Gastrocnemius medialis (tissue), 4 donors: ENCODE data around the gene PAQR7. TPM values are rescaled to one million over a fixed set of nuclear protein-coding genes. Genes with fewer than 3 reads are reported as not detected.

Experiments used
- ATAC-seq, 2 donors: fragments of 150-250 bp; one replicate each; pipeline ENCODE4 v1.9.1; 2016
- DNase-seq, 2 donors: peaks; one replicate each; pipeline ENCODE4 v3.0.0-alpha.2; 2019
- H3K27ac ChIP-seq, 4 donors: fragments of 200-600 bp; sonication (generic); 1 replicate in 1 of 4; 2 replicates in 3 of 4; pipeline ENCODE4 v1.5.1; 2016 to 2018; ENCODE audit warnings: mild to moderate bottlenecking in 2 of 4, moderate library complexity in 1 of 4
- H3K27me3 ChIP-seq, 3 donors: fragments of 200-600 bp; sonication (generic) in 2 of 3; 1 replicate in 1 of 3; 2 replicates in 2 of 3; pipeline versions ENCODE4 v1.5.1 to v1.6.0; 2016 to 2019; ENCODE audit warnings: mild to moderate bottlenecking in 1 of 3, moderate library complexity in 1 of 3
- H3K36me3 ChIP-seq, 2 donors: fragments of 200-600 bp; sonication (generic) in 1 of 2; one replicate each; pipeline ENCODE4 v1.5.1; 2017 to 2018
- H3K4me1 ChIP-seq, 2 donors: fragments of 200-600 bp; sonication (generic) in 1 of 2; one replicate each; pipeline ENCODE4 v1.5.1; 2016 to 2017; ENCODE audit warnings: mild to moderate bottlenecking in 2 of 2
- H3K4me3 ChIP-seq, 4 donors: fragments of 200-600 bp; sonication (generic) in 3 of 4; 1 replicate in 1 of 4; 2 replicates in 3 of 4; pipeline ENCODE4 v1.5.1; 2016 to 2019; ENCODE audit warnings: mild to moderate bottlenecking in 2 of 4
- H3K9me3 ChIP-seq, 3 donors: fragments of 200-600 bp; sonication (generic) in 2 of 3; 1 replicate in 1 of 3; 2 replicates in 2 of 3; pipeline ENCODE4 v1.5.1; 2016 to 2019
- CTCF ChIP-seq, 5 experiments: fragments of 450-650 bp in 3 of 5; fragments of 200-600 bp in 2 of 5; sonication (generic) in 2 of 5; IDR thresholded peaks in 4 of 5; conservative IDR thresholded peaks in 1 of 5; 1 replicate in 4 of 5; 2 replicates in 1 of 5; pipeline ENCODE4 v1.5.1; 2016 to 2019; ENCODE audit warnings: antibody characterized with exemption in 5 of 5, mild to moderate bottlenecking in 3 of 5, moderate library complexity in 3 of 5
- POLR2A ChIP-seq, 2 donors: fragments of 450-650 bp; IDR thresholded peaks; one replicate each; pipeline ENCODE4 v1.6.1; 2017; ENCODE audit warnings: antibody characterized with exemption in 2 of 2, mild to moderate bottlenecking in 2 of 2, moderate library complexity in 2 of 2
- in situ Hi-C, 4 donors: fragments of 200-750 bp; cut with MboI; loops; one replicate each; pipeline versions ENCODE4 v1.15.0 to v1.8.0; 2017; ENCODE audit warnings: low sequenced_read_pairs in 4 of 4
- intact Hi-C: fragments of 100-400 bp; cut with DNase I; formaldehyde crosslinking; loops from one replicate; pipeline ENCODE4 v1.15.1; 2023; ENCODE audit warnings: low total_unique reads
- total RNA-seq, 4 donors: library from RNA; depleted of rRNA; stranded (reverse); fragments of >200 nt; gene quantifications; one replicate each; pipeline versions ENCODE4 v1.1.0 to v1.2.3, GENCODE V29; 2016

The PAQR7 gene
- total RNA-seq, 4 donors from 2014 or later, result 1.4 to 3.7 (median 2.1) TPM

GRCh38 chr1:25871704-25872494 is 3.6 kb downstream of the PAQR7 start:
- TF ChIP-seq CTCF (IDR thresholded peaks at IDR 0.05 in 4 of 5, conservative IDR thresholded peaks at IDR 0.05 in 1 of 5), result no peak
- no peak for TF ChIP-seq POLR2A (IDR thresholded peaks at IDR 0.05)
- in situ Hi-C loops, result no loop called here
- DNase-seq (no peak), ATAC-seq (no peak)
- H3K36me3 ChIP-seq, result no peaks in the 10 kb centered on the region
- no peaks in the 10 kb centered on the region for H3K27me3 ChIP-seq
- no peak overlapping the region for H3K4me3 ChIP-seq
- H3K9me3 ChIP-seq, result no peaks in the 10 kb centered on the region
- H3K27ac ChIP-seq, result no peak overlapping the region
- peaks cover 6 to 8% of the 10 kb centered on the region in 2 donors for H3K4me1 ChIP-seq
- intact Hi-C loops, result no loop called here

GRCh38 chr1:25871086-25871703 is 4.3 kb downstream of the PAQR7 start:
- Histone ChIP-seq H3K36me3 (no peaks in the 10 kb centered on the region), H3K4me1 (peaks cover 6 to 8% of the 10 kb centered on the region in 2 donors), H3K4me3 (no peak overlapping the region), H3K9me3 (no peaks in the 10 kb centered on the region), H3K27ac (no peak overlapping the region), H3K27me3 (no peaks in the 10 kb centered on the region)
- in situ Hi-C loops, result no loop called here
- intact Hi-C loops, result no loop called here
- no peak for TF ChIP-seq POLR2A (IDR thresholded peaks at IDR 0.05)
- no peak for TF ChIP-seq CTCF (IDR thresholded peaks at IDR 0.05 in 4 of 5, conservative IDR thresholded peaks at IDR 0.05 in 1 of 5)
- DNase-seq, result no peak
- ATAC-seq, result no peak

- DNase-seq (no peak), ATAC-seq (no peak)
- no peak for TF ChIP-seq POLR2A (IDR thresholded peaks at IDR 0.05)
- no peak for TF ChIP-seq CTCF (IDR thresholded peaks at IDR 0.05 in 4 of 5, conservative IDR thresholded peaks at IDR 0.05 in 1 of 5)
- Histone ChIP-seq H3K9me3 (no peaks in the 10 kb centered on the region), H3K4me1 (peaks cover 6 to 8% of the 10 kb centered on the region in 2 donors), H3K27me3 (no peaks in the 10 kb centered on the region), H3K4me3 (no peak overlapping the region), H3K36me3 (no peaks in the 10 kb centered on the region), H3K27ac (no peak overlapping the region)
- intact Hi-C loops, result no loop called here
- in situ Hi-C loops, result no loop called here
Observed at GRCh38 chr1:25870614-25871013, 4.9 kb downstream of the PAQR7 start.

- Histone ChIP-seq H3K4me1 (peaks cover 4 to 8% of the 10 kb centered on the region in 2 donors), H3K27me3 (no peaks in the 10 kb centered on the region), H3K36me3 (no peaks in the 10 kb centered on the region), H3K4me3 (no peak overlapping the region), H3K9me3 (no peaks in the 10 kb centered on the region), H3K27ac (no peak overlapping the region)
- DNase-seq, result no peak
- in situ Hi-C loops (no loop called here), intact Hi-C loops (no loop called here)
- ATAC-seq, result no peak
- TF ChIP-seq POLR2A (IDR thresholded peaks at IDR 0.05), result no peak
- TF ChIP-seq CTCF (IDR thresholded peaks at IDR 0.05 in 4 of 5, conservative IDR thresholded peaks at IDR 0.05 in 1 of 5), result no peak
Observed at GRCh38 chr1:25869909-25870606, 5.5 kb downstream of the PAQR7 start.
